GM18951 (cell line): ENCODE data around the gene PTPRC.
A peak's percentile ranks its signal among the peaks of the same experiment; 100 is the strongest.

Experiments used
- POLR2A ChIP-seq: IDR thresholded peaks from 4 replicates; pipeline ENCODE4 v1.6.1; 2011; ENCODE audit warnings: mild to moderate bottlenecking; ENCODE audit not compliant: insufficient read length, insufficient read depth; ENCODE audit errors: extremely low read depth
- in situ Hi-C: fragments of 300-500 bp; cut with MboI; formaldehyde crosslinking; loops from one replicate; pipeline ENCODE4 v1.12.0; 2022; ENCODE audit warnings: low sequenced_read_pairs, mixed read lengths, inconsistent platforms; ENCODE audit not compliant: unreplicated experiment

Gene PTPRC

GRCh38 chr1:198677027-198677426, 38.2 kb downstream of the PTPRC start:
- in situ Hi-C loops, result loop anchor here (10.0 to 25.0 kb wide), 3 partner anchors 52 to 515 kb away; partner anchors contain the start of gene NEK7
- TF ChIP-seq POLR2A, result no peak

GRCh38 chr1:198677871-198678270, 39.0 kb downstream of the PTPRC start:
- in situ Hi-C loops, result loop anchor here (10.0 to 25.0 kb wide), 3 partner anchors 53 to 516 kb away; partner anchors contain the start of gene NEK7
- TF ChIP-seq POLR2A, result no peak

- no peak for TF ChIP-seq POLR2A
- in situ Hi-C loops, result loop anchor here (10.0 to 25.0 kb wide), 3 partner anchors 54 to 516 kb away; partner anchors contain the start of gene NEK7
Measured at GRCh38 chr1:198678301-198678836, 39.5 kb downstream of the PTPRC start.

- TF ChIP-seq POLR2A, result peak; percentile 24
- in situ Hi-C loops, result loop anchor here (10.0 to 25.0 kb wide), 3 partner anchors 54 to 517 kb away; partner anchors contain the start of gene NEK7
Measured at GRCh38 chr1:198678901-198679329, 40.1 kb downstream of the PTPRC start.

- TF ChIP-seq POLR2A, result no peak
- in situ Hi-C loops, result loop anchor here (10.0 to 25.0 kb wide), 3 partner anchors 55 to 517 kb away; partner anchors contain the start of gene NEK7
Measured at GRCh38 chr1:198679535-198680173, 40.8 kb downstream of the PTPRC start.

- in situ Hi-C loops, result loop anchor here (25.0 kb wide), 2 partner anchors 168 to 518 kb away; partner anchors contain the start of gene NEK7
- TF ChIP-seq POLR2A, result no peak
Measured at GRCh38 chr1:198680174-198680875, 41.5 kb downstream of the PTPRC start.

GRCh38 chr1:198681252-198681651, 42.4 kb downstream of the PTPRC start:
- no peak for TF ChIP-seq POLR2A
- in situ Hi-C loops, result loop anchor here (25.0 kb wide), 2 partner anchors 169 to 519 kb away; partner anchors contain the start of gene NEK7

- no peak for TF ChIP-seq POLR2A
- in situ Hi-C loops, result loop anchor here (25.0 kb wide), 2 partner anchors 170 to 520 kb away; partner anchors contain the start of gene NEK7
Measured at GRCh38 chr1:198681831-198682759, 43.3 kb downstream of the PTPRC start.

- TF ChIP-seq POLR2A, result no peak
- in situ Hi-C loops, result loop anchor here (25.0 kb wide), 2 partner anchors 171 to 521 kb away; partner anchors contain the start of gene NEK7
Measured at GRCh38 chr1:198682850-198683249, 44.0 kb downstream of the PTPRC start.

- TF ChIP-seq POLR2A, result no peak
- in situ Hi-C loops, result loop anchor here (25.0 kb wide), 2 partner anchors 171 to 521 kb away; partner anchors contain the start of gene NEK7
Measured at GRCh38 chr1:198683449-198683848, 44.6 kb downstream of the PTPRC start.

GRCh38 chr1:198686069-198686728, 47.4 kb downstream of the PTPRC start:
- TF ChIP-seq POLR2A, result no peak
- in situ Hi-C loops, result loop anchor here (25.0 kb wide), 2 partner anchors 174 to 524 kb away; partner anchors contain the start of gene NEK7
